Measurements from ENCODE around the gene ATP5F1C. TPM values are rescaled to one million over a fixed set of nuclear protein-coding genes. Genes with fewer than 3 reads are reported as not detected.

Gene ATP5F1C
- total RNA-seq, 4 donors from 2014 or later, result 193 to 492 (median 332) TPM

DNA sequence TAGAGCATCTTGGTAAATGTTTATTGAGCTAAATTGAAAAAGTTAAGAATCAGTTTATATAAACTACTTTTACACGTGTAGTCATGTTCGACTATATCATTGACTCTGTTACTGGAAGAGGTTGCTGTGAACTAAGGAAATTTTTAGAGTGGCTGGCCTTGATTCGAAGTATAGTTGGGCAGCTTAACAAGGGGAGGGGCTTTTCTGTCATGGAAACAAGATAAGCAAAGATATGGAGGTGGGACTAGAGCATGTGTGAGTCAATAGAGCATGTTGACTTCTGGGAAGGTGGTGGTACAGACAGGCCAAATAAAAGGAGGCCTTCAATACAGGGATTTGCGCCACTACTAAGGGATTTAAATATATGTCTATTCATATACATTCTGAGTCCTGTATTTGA, 7.6 kb downstream of the ATP5F1C start:
- DNase-seq, result no peak
- no peak overlapping the region for H3K4me3 ChIP-seq
- peaks cover under 1 to 55% (median 31%) of the 10 kb centered on the region in 4 donors for H3K4me1 ChIP-seq
- no peak overlapping the region for H3K27ac ChIP-seq
- WGBS, 2 donors (ENCODE audit: low coverage in 1 of 2), result 58 to 59% methylated on average over 4 of the region's 4 CpGs
- in situ Hi-C loops (cut with MboI; ENCODE audit: low pct_ligation_motif_present in 1 of 4, low pct_unique_long_range_greater_than_20kb in 1 of 4, low sequenced_read_pairs in 3 of 4) (no loop called here), intact Hi-C loops (cut with DNase I; ENCODE audit: low total_unique reads) (no loop called here)
- no peak for TF ChIP-seq POLR2A (IDR thresholded peaks at IDR 0.05)
- TF ChIP-seq, protein P1, sequence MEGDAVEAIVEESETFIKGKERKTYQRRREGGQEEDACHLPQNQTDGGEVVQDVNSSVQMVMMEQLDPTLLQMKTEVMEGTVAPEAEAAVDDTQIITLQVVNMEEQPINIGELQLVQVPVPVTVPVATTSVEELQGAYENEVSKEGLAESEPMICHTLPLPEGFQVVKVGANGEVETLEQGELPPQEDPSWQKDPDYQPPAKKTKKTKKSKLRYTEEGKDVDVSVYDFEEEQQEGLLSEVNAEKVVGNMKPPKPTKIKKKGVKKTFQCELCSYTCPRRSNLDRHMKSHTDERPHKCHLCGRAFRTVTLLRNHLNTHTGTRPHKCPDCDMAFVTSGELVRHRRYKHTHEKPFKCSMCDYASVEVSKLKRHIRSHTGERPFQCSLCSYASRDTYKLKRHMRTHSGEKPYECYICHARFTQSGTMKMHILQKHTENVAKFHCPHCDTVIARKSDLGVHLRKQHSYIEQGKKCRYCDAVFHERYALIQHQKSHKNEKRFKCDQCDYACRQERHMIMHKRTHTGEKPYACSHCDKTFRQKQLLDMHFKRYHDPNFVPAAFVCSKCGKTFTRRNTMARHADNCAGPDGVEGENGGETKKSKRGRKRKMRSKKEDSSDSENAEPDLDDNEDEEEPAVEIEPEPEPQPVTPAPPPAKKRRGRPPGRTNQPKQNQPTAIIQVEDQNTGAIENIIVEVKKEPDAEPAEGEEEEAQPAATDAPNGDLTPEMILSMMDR (IDR thresholded peaks at IDR 0.05), result no peak
- no peak for TF ChIP-seq POLR2AphosphoS5 (IDR thresholded peaks at IDR 0.05)
- no peak for TF ChIP-seq EP300 (IDR thresholded peaks at IDR 0.05; ENCODE audit: low read depth)
- no peaks in the 10 kb centered on the region for H3K9me3 ChIP-seq
- peaks cover 0 to 37% (median 17%) of the 10 kb centered on the region in 4 donors for H3K36me3 ChIP-seq
- H3K27me3 ChIP-seq, result no peaks in the 10 kb centered on the region

DNA sequence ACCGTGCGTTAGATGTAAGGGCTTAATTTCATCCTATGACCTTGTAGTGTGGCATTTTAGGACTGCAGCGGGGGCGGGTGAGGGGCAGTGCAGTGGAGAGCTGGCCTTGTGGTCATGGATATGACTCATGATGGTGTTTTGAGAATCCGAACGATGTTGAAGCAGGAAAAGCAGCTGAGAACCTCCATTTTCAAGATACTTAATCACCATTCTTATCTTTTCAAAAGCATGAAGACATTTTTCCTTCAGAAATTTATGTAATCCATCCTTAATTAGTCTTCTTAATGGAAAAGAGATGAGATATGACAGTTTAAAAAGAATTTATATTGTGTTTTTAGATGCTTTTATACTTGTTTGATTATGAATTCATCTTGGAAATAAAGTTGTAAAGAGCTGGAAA, 9.6 kb downstream of the ATP5F1C start:
- TF ChIP-seq, protein P1 (IDR thresholded peaks at IDR 0.05), result no peak
- TF ChIP-seq EP300 (IDR thresholded peaks at IDR 0.05; ENCODE audit: low read depth) (no peak), POLR2AphosphoS5 (IDR thresholded peaks at IDR 0.05) (no peak), POLR2A (IDR thresholded peaks at IDR 0.05) (no peak)
- intact Hi-C loops (cut with DNase I; ENCODE audit: low total_unique reads) (no loop called here), in situ Hi-C loops (cut with MboI; ENCODE audit: low pct_ligation_motif_present in 1 of 4, low pct_unique_long_range_greater_than_20kb in 1 of 4, low sequenced_read_pairs in 3 of 4) (no loop called here)
- 75 to 78% methylated on average over 5 to 6 of the region's 6 CpGs for WGBS, 2 donors (ENCODE audit: low coverage in 1 of 2)
- H3K4me1 ChIP-seq, result peaks cover 0 to 35% (median 18%) of the 10 kb centered on the region in 4 donors
- H3K27me3 ChIP-seq, result no peaks in the 10 kb centered on the region
- peaks cover 0 to 54% (median 29%) of the 10 kb centered on the region in 4 donors for H3K36me3 ChIP-seq
- H3K27ac ChIP-seq, result no peak overlapping the region
- no peak overlapping the region for H3K4me3 ChIP-seq
- DNase-seq, result no peak
- H3K9me3 ChIP-seq, result no peaks in the 10 kb centered on the region

- Histone ChIP-seq H3K27me3 (no peaks in the 10 kb centered on the region), H3K4me3 (no peak overlapping the region), H3K27ac (no peak overlapping the region), H3K4me1 (no peaks in the 10 kb centered on the region), H3K36me3 (peaks cover 0 to 87% (median 39%) of the 10 kb centered on the region in 4 donors), H3K9me3 (no peaks in the 10 kb centered on the region)
- intact Hi-C loops (cut with DNase I; ENCODE audit: low total_unique reads) (no loop called here), in situ Hi-C loops (cut with MboI; ENCODE audit: low pct_ligation_motif_present in 1 of 4, low pct_unique_long_range_greater_than_20kb in 1 of 4, low sequenced_read_pairs in 3 of 4) (no loop called here)
- 89 to 95% methylated on average over 4 of the region's 4 CpGs for WGBS, 2 donors (ENCODE audit: low coverage in 1 of 2)
- DNase-seq, result no peak
- TF ChIP-seq POLR2A (IDR thresholded peaks at IDR 0.05), result no peak
- no peak for TF ChIP-seq POLR2AphosphoS5 (IDR thresholded peaks at IDR 0.05)
- TF ChIP-seq EP300 (IDR thresholded peaks at IDR 0.05; ENCODE audit: low read depth), result no peak
- TF ChIP-seq, protein P1 (IDR thresholded peaks at IDR 0.05), result no peak
Measured at GRCh38 chr10:7802606-7803005, 14.6 kb downstream of the ATP5F1C start.

GRCh38 chr10:7804216-7804615, 16.2 kb downstream of the ATP5F1C start:
- no peaks in the 10 kb centered on the region for H3K4me1 ChIP-seq
- H3K9me3 ChIP-seq, result no peaks in the 10 kb centered on the region
- in situ Hi-C loops (cut with MboI; ENCODE audit: low pct_ligation_motif_present in 1 of 4, low pct_unique_long_range_greater_than_20kb in 1 of 4, low sequenced_read_pairs in 3 of 4), result no loop called here
- H3K27me3 ChIP-seq, result no peaks in the 10 kb centered on the region
- 88 to 90% methylated on average over 6 of the region's 6 CpGs for WGBS, 2 donors (ENCODE audit: low coverage in 1 of 2)
- H3K27ac ChIP-seq, result no peak overlapping the region
- DNase-seq, result no peak
- H3K4me3 ChIP-seq, result no peak overlapping the region
- intact Hi-C loops (cut with DNase I; ENCODE audit: low total_unique reads), result no loop called here
- H3K36me3 ChIP-seq, result peaks cover 0 to 81% (median 33%) of the 10 kb centered on the region in 4 donors
- no peak for TF ChIP-seq EP300 (IDR thresholded peaks at IDR 0.05; ENCODE audit: low read depth)
- TF ChIP-seq, protein P1 (IDR thresholded peaks at IDR 0.05), result no peak
- TF ChIP-seq POLR2A (IDR thresholded peaks at IDR 0.05), result no peak
- no peak for TF ChIP-seq POLR2AphosphoS5 (IDR thresholded peaks at IDR 0.05)

All from transverse colon (tissue), 4 donors.